NB4 (cell line): ENCODE results near the gene RTBDN.

ENCODE experiments used
- CTCF ChIP-seq: IDR thresholded peaks from one replicate; pipeline ENCODE4 v1.5.1; 2012; ENCODE audit warnings: low read depth, low read length
- MAX ChIP-seq: IDR thresholded peaks from 2 replicates; pipeline ENCODE4 v1.6.1; 2011; ENCODE audit warnings: low read depth, low read length
- MYC ChIP-seq: IDR thresholded peaks from 2 replicates; pipeline ENCODE4 v1.6.1; 2011; ENCODE audit warnings: low read depth, low read length
- POLR2A ChIP-seq: IDR thresholded peaks from 2 replicates; pipeline ENCODE4 v1.6.1; 2011; ENCODE audit warnings: mild to moderate bottlenecking; ENCODE audit not compliant: insufficient read length; ENCODE audit errors: extremely low read depth

- TF ChIP-seq CTCF = no peak
- peak; percentile 15 for TF ChIP-seq POLR2A
- TF ChIP-seq MAX = no peak; the same call in 1 of the 2 replicates
- peak; percentile 44; the same call in 1 of the 2 replicates for TF ChIP-seq MYC
Measured at GRCh38 chr19:12778017-12778904, 56.1 kb downstream of the RTBDN start.
